ENCODE measurements around the gene HYAL1.

HYAL1 gene

DNA sequence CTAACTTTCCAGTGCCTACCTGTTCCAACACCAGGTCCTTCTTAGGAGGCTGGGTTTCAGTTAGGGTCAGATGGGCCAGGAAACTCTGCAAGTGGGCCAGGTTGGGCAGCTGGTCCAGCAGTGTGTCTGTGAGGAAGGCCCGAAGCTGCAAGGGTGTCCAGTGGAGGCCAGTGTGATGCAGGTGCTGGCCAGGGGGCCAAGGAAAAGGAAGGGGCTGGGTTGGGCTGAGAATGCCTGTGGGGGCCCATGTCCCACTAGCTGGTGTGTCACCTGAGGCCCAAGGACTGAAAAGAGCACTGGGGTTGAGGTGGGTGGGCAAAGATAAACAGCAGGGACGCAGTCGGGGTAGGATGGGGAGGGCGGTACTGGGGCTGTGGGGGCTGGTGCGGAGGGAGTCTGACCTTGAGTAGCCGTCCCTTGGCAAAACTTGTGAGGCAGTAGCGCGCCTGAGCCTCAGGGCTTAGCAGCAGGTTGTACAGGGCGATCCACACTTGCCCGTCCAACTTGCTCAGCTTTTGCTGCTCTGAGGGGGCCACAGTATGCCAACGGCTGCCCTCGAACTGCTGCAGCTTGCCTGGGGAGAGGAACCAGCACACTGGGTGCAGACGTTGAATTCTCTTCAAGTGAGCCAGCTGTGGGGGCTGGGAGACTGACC is 38.7 kb upstream of the HYAL1 start:
- H3K4me3 ChIP-seq (ENCODE audit: low read depth, low read length) = no peak overlapping the region
- H3K4me1 ChIP-seq (ENCODE audit: control insufficient read depth, insufficient read depth, low read length) = no peaks in the 10 kb centered on the region
- H3K9me3 ChIP-seq (ENCODE audit: control insufficient read depth, insufficient read depth, low read length) = no peaks in the 10 kb centered on the region
- H3K27me3 ChIP-seq (ENCODE audit: control insufficient read depth, insufficient read depth, low read length) = peaks cover 72% of the 10 kb centered on the region
- H3K9ac ChIP-seq (ENCODE audit: low read depth, low read length) = no peak overlapping the region
- no peak overlapping the region for H3K27ac ChIP-seq (ENCODE audit: low read depth, low read length)
- no peaks in the 10 kb centered on the region for H3K36me3 ChIP-seq (ENCODE audit: control insufficient read depth, insufficient read depth, low read length)

DNA sequence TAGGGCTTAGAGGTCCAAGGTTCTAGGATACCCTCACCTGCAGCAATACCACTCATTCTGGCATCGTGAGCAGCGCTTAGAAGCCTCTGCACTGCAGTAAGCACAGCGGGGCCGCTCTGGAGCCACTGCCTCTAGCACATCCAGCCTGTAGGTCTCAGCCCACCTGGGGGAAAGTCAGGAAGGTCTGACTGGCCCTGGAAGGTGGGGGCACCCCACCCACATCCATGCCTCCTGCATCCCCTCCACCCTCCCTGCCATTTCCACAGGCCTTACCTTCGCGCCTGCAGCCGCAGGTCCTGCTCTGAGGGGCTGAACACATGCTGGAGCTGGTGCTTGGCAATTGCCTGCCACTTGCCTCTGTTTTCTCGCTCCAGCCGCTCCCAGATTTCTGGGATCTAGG is 38.2 kb upstream of the HYAL1 start:
- H3K27me3 ChIP-seq (ENCODE audit: control insufficient read depth, insufficient read depth, low read length) = peaks cover 70% of the 10 kb centered on the region
- H3K36me3 ChIP-seq (ENCODE audit: control insufficient read depth, insufficient read depth, low read length) = no peaks in the 10 kb centered on the region
- H3K4me1 ChIP-seq (ENCODE audit: control insufficient read depth, insufficient read depth, low read length) = no peaks in the 10 kb centered on the region
- H3K27ac ChIP-seq (ENCODE audit: low read depth, low read length) = no peak overlapping the region
- H3K9ac ChIP-seq (ENCODE audit: low read depth, low read length) = no peak overlapping the region
- H3K4me3 ChIP-seq (ENCODE audit: low read depth, low read length) = no peak overlapping the region; the same call in 1 of the 2 replicates
- no peaks in the 10 kb centered on the region for H3K9me3 ChIP-seq (ENCODE audit: control insufficient read depth, insufficient read depth, low read length)

DNA sequence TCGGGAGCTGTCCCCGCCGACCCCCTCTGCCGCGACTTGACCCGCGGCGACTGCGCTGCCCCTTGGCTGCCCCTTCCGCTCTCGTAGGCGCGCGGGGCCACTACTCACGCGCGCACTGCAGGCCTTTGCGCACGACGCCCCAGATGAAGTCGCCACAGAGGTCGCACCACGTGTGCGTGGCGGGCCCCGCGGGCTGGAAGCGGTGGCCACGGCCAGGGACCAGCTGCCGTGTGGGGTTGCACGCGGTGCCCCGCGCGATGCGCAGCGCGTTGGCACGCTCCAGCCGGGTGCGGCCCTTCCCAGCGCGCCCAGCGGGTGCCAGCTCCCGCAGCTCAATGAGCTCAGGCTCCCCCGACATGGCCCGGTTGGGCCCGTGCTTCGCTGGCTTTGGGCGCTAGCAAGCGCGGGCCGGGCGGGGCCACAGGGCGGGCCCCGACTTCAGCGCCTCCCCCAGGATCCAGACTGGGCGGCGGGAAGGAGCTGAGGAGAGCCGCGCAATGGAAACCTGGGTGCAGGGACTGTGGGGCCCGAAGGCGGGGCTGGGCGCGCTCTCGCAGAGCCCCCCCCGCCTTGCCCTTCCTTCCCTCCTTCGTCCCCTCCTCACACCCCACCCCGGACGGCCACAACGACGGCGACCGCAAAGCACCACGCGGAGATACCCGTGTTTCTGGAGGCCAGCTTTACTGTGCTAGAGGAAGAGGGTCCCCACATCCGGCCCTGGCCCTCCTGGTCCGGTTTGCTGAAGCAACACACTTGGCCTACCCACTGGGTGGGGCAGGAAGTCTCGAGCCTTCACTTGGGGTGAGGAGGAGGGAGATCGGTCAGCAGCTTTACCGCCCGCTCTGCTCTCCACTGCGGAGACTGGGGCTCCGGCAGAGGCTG is 37.3 kb upstream of the HYAL1 start, which contains the start of gene RASSF1:
Gene RASSF1, minus strand, starts transcription at position 389 of the 882 bp plus-strand sequence. Its CDS starts 31 bp downstream, at position 358.
- no peak within 1 kb of the TSS for H3K27ac ChIP-seq (ENCODE audit: low read depth, low read length)
- H3K27me3 ChIP-seq (ENCODE audit: control insufficient read depth, insufficient read depth, low read length) = peaks cover 67% of the 10 kb centered on the region
- no peaks in the 10 kb centered on the region for H3K9me3 ChIP-seq (ENCODE audit: control insufficient read depth, insufficient read depth, low read length)
- H3K4me3 ChIP-seq (ENCODE audit: low read depth, low read length) = peak within 1 kb of the TSS; percentile 53
- H3K9ac ChIP-seq (ENCODE audit: low read depth, low read length) = no peak within 1 kb of the TSS
- no peaks in the 10 kb centered on the region for H3K36me3 ChIP-seq (ENCODE audit: control insufficient read depth, insufficient read depth, low read length)
- H3K4me1 ChIP-seq (ENCODE audit: control insufficient read depth, insufficient read depth, low read length) = no peaks in the 10 kb centered on the region

DNA sequence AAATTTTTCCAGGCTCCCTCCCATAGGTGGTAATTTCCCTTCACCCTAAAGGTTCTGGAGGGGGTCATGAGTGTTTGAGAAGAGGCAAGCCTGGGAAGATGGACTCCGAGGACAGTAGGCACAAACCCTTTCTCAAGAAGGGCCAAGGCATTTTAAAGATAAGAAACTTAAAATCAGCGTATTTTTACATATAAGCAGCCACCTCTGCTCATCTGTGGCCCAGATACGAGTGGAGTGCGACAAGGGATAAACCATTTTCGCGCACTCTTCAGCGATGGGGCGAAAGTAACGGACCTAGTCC is 36.7 kb upstream of the HYAL1 start:
- Histone ChIP-seq H3K27ac (ENCODE audit: low read depth, low read length) (no peak overlapping the region), H3K36me3 (ENCODE audit: control insufficient read depth, insufficient read depth, low read length) (no peaks in the 10 kb centered on the region), H3K4me1 (ENCODE audit: control insufficient read depth, insufficient read depth, low read length) (no peaks in the 10 kb centered on the region), H3K9me3 (ENCODE audit: control insufficient read depth, insufficient read depth, low read length) (no peaks in the 10 kb centered on the region), H3K9ac (ENCODE audit: low read depth, low read length) (no peak overlapping the region), H3K27me3 (ENCODE audit: control insufficient read depth, insufficient read depth, low read length) (peaks cover 63% of the 10 kb centered on the region), H3K4me3 (ENCODE audit: low read depth, low read length) (peak overlapping the region; percentile 53; the same call in 1 of the 2 replicates)

DNA sequence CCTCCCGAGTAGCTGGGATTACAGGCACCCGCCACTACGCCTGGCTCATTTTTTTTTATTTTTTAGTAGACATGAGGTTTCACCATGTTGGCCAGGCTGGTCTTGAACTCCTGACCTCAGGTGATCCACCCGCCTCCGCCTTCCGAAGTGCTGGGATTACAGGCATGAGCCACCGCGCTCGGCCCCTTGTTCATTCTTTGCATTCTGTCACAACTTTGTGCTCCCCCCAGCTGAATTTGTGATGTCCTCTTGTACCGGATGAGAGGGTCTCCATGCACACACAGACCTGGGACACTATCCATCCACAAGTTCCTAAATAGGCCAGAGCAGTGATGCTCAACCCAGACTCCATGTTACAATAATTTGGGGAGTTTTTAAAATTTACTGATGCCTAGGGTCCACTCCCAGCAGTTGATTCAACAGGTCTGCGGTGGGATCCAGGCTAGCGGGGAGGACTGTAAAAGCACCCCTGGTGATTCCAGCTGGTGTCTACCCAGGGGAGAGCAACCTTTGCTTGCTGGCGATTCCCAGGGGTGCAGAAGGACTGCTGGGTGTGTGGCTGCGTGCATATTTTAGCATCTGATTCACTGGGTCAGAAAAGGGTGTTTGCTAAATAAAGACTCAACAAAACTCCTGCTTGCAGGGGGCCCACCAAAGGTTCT is 36.2 kb upstream of the HYAL1 start:
- Histone ChIP-seq H3K9me3 (ENCODE audit: control insufficient read depth, insufficient read depth, low read length) (no peaks in the 10 kb centered on the region), H3K27ac (ENCODE audit: low read depth, low read length) (no peak overlapping the region), H3K4me1 (ENCODE audit: control insufficient read depth, insufficient read depth, low read length) (no peaks in the 10 kb centered on the region), H3K36me3 (ENCODE audit: control insufficient read depth, insufficient read depth, low read length) (no peaks in the 10 kb centered on the region), H3K9ac (ENCODE audit: low read depth, low read length) (no peak overlapping the region), H3K27me3 (ENCODE audit: control insufficient read depth, insufficient read depth, low read length) (peaks cover 59% of the 10 kb centered on the region), H3K4me3 (ENCODE audit: low read depth, low read length) (no peak overlapping the region)

DNA sequence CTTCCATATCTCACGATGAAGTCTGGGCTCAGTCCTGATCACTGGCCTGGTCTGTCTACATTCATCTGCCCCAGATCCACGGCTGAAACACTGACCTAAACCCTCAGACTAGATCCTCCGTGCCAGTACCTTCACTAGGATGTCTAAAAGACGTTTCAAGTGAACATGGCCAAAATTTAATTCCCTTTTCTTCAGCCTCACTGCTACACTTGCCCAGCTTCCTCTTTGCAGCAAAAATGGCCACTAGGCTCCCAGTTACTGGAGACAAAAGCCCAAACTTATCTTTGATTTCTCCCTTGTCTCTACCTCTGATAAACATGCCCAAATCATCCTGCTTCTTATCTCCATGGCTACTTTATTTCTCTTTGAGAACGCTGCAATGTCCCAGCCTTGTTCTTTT is 35.6 kb upstream of the HYAL1 start:
- Histone ChIP-seq H3K9me3 (ENCODE audit: control insufficient read depth, insufficient read depth, low read length) (no peaks in the 10 kb centered on the region), H3K27me3 (ENCODE audit: control insufficient read depth, insufficient read depth, low read length) (peaks cover 53% of the 10 kb centered on the region), H3K27ac (ENCODE audit: low read depth, low read length) (no peak overlapping the region), H3K9ac (ENCODE audit: low read depth, low read length) (no peak overlapping the region), H3K4me1 (ENCODE audit: control insufficient read depth, insufficient read depth, low read length) (no peaks in the 10 kb centered on the region), H3K36me3 (ENCODE audit: control insufficient read depth, insufficient read depth, low read length) (0 out of 2 replicates have a peak, but pooled peaks cover 4% of the 10 kb centered on the region), H3K4me3 (ENCODE audit: low read depth, low read length) (no peak overlapping the region)

DNA sequence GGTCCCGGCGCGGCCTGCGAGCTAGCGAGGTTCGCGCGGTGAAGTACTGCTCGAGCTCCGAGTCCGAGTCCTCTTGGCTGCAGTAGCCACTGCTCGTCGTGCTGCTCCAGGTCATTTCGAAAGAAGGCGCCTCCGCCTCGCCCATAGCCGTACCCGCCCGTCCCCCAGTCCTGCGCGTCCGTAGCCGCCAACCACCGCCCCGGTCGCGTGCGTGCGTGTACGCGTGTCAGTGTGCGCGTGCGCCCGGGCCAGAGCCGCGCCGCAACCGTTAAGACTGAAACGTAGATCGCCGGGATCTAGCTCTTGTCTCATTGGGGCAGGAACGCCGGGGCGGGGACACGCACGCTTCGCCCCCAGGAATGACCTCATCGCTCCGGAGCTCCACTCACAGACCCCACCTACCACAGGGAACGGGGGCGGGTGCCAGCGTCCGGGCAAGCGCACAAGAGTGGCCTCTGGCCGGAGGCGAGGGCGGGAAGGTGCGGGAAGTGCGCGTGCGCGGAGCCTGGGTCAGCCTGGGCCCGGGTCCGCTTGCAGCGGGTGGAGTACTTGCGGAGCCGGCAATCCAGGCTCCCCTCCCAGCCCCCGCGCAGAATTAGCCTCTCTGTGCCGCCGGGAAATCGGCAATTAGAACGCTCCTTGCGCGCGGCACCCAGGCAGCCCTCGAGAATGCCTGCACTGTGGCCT is 33.9 kb upstream of the HYAL1 start:
- H3K27me3 ChIP-seq (ENCODE audit: control insufficient read depth, insufficient read depth, low read length) = peaks cover 38% of the 10 kb centered on the region
- H3K4me3 ChIP-seq (ENCODE audit: low read depth, low read length) = peak overlapping the region; percentile 81
- no peaks in the 10 kb centered on the region for H3K9me3 ChIP-seq (ENCODE audit: control insufficient read depth, insufficient read depth, low read length)
- peak overlapping the region; percentile 76 for H3K9ac ChIP-seq (ENCODE audit: low read depth, low read length)
- 0 out of 2 replicates have a peak, but pooled peaks cover 6% of the 10 kb centered on the region for H3K36me3 ChIP-seq (ENCODE audit: control insufficient read depth, insufficient read depth, low read length)
- H3K4me1 ChIP-seq (ENCODE audit: control insufficient read depth, insufficient read depth, low read length) = no peaks in the 10 kb centered on the region
- H3K27ac ChIP-seq (ENCODE audit: low read depth, low read length) = peak overlapping the region; percentile 95

DNA sequence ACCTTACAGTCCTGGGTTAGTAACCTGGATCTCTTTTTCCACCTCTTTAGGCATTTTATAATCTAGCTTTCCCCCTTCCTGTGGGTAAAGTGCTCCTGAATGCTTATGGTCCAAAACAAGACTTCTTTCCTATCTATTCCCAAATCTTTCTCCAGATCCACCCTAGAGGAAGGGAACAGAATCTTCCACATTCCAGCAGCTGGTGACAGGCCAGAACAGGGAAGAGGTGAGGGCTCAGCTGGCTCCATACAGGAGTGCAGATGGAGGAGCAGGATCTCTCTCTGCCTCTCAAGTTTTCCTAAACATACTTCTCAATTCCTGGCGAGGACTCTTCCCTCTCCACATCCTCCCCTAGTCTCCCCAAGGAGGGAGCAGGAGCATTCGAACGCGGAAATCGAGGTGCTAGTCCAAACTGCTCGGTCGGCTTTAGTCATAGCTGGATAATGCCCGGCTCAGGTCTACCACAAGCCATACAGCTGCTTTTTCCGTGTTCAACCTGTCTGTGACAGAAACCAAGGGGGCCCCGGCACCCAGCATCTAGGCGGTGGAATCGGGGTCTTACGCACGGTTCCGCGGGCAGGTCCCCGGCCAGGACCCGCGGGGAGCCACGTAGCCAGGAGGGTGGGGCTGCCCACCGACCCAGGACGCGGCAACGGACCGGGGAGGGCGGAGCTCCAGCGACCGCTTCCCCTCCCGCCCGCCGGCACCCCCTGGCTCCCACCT is 33.2 kb upstream of the HYAL1 start:
- peaks cover 32% of the 10 kb centered on the region for H3K27me3 ChIP-seq (ENCODE audit: control insufficient read depth, insufficient read depth, low read length)

DNA sequence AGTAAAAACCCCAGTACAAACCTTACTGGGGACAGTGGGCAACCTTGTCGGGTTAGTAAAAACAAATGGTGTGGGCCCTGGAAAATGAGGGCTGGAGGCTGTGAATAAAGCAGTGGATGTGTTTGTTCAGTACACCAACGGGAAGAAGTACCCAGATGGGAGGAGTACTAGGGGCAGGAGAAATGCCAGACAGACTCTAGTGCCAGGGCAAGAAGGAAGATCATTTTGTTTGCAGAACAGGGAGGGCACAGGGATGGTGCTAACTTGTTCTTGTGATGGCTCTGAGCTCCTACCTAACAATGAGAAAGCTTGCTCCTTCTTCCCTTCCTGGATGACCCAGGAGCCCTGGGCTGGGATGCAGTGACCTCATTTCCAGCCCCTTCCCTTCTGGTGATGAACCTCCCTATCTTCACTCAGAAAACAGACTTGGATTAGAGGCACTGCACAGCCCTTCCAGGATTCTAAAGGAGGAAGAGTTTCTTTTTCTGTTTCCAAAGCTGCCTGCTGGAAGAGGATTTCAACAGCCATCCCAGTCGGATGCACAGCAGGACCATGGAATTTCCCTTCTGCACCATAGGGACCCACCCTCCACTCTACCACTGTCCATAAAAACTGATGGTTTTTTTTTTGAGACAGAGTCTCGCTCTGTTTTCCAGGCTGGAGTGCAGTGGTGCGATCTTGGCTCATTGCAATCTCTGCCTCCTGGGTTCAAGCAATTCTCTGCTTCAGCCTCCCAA is 31.1 kb upstream of the HYAL1 start:
- H3K9me3 ChIP-seq (ENCODE audit: control insufficient read depth, insufficient read depth, low read length) = no peaks in the 10 kb centered on the region
- H3K4me1 ChIP-seq (ENCODE audit: control insufficient read depth, insufficient read depth, low read length) = no peaks in the 10 kb centered on the region
- H3K27me3 ChIP-seq (ENCODE audit: control insufficient read depth, insufficient read depth, low read length) = peaks cover 11% of the 10 kb centered on the region
- H3K4me3 ChIP-seq (ENCODE audit: low read depth, low read length) = no peak overlapping the region
- no peak overlapping the region for H3K9ac ChIP-seq (ENCODE audit: low read depth, low read length)
- H3K27ac ChIP-seq (ENCODE audit: low read depth, low read length) = no peak overlapping the region
- peaks cover 34% of the 10 kb centered on the region for H3K36me3 ChIP-seq (ENCODE audit: control insufficient read depth, insufficient read depth, low read length)

More for the DNA sequence above, 33.2 kb upstream of the HYAL1 start:
- peaks cover 13% of the 10 kb centered on the region for H3K36me3 ChIP-seq (ENCODE audit: control insufficient read depth, insufficient read depth, low read length)
- no peaks in the 10 kb centered on the region for H3K9me3 ChIP-seq (ENCODE audit: control insufficient read depth, insufficient read depth, low read length)
- peak overlapping the region; percentile 95 for H3K27ac ChIP-seq (ENCODE audit: low read depth, low read length)
- peak overlapping the region; percentile 76 for H3K9ac ChIP-seq (ENCODE audit: low read depth, low read length)
- peak overlapping the region; percentile 81 for H3K4me3 ChIP-seq (ENCODE audit: low read depth, low read length)
- no peaks in the 10 kb centered on the region for H3K4me1 ChIP-seq (ENCODE audit: control insufficient read depth, insufficient read depth, low read length)
